Keratinocyte (primary cell): Measurements from ENCODE around the gene KATNBL1.

ENCODE experiments used
- CTCF ChIP-seq, 3 experiments: IDR thresholded peaks in 1 of 3; conservative IDR thresholded peaks in 1 of 3; optimal IDR thresholded peaks in 1 of 3; 2 replicates in 2 of 3; 3 replicates in 1 of 3; pipeline versions ENCODE3 to v1.5.1; 2011; ENCODE audit warnings: low read length in 3 of 3, mild to moderate bottlenecking in 3 of 3, moderate library complexity in 2 of 3, control low read depth in 1 of 3, inconsistent platforms in 1 of 3; ENCODE audit not compliant: insufficient read depth in 2 of 3; ENCODE audit errors: extremely low read depth in 1 of 3
- EZH2 ChIP-seq: IDR thresholded peaks from one replicate; pipeline ENCODE4 v1.6.1; 2012; ENCODE audit warnings: inconsistent platforms, mild to moderate bottlenecking, low read length, moderate library complexity

- TF ChIP-seq CTCF (optimal IDR thresholded peaks at IDR 0.05 in 1 of 3, IDR thresholded peaks at IDR 0.05 in 1 of 3, conservative IDR thresholded peaks at IDR 0.05 in 1 of 3; ENCODE audit: extremely low read depth in 1 of 3, insufficient read depth in 2 of 3, low read length in 3 of 3) (no peak), EZH2 (no peak)
Observed at GRCh38 chr15:34154725-34155204, 55.1 kb downstream of the KATNBL1 start.
